ENCODE data around the gene SORCS2. TPM values are rescaled to one million over a fixed set of nuclear protein-coding genes. Genes with fewer than 3 reads are reported as not detected.

Gene SORCS2
- total and polyA plus RNA-seq, 2 of the 8 experiments (the other 6 are each of a cell fraction or from before 2014, with no cell fraction given): 0.36 to 1.8 TPM

DNA sequence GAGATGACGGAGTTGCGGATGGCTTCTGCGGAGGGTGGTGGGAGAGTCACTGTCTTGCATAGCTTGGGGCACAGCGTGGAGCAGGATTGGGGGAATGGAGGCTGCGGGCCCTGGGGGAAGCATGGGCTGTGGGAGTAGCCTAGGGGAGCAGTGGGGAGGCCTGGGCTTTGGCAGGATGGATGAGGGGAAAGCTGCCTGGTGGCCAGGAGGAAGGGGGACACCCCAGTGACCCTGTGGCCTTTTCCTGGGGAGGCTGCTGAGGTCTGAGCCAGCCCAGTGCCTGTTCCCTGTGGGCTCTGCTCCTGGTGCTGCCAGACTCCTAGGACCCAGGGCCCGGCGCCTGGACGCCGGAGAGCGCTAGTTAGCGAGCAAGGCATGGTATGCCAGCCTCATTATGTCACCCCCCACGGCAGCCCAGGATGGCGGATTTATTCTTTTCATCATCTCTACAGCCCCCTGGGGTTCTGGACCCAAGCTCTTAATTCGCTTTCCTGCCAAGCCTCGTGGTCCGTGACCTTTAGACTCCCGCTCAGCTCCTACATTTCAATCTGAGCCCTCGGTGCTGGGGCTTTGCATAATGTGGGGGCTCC lies 39.8 kb downstream of the SORCS2 start:
- no peak overlapping the region for H2AK5ac ChIP-seq (ENCODE audit: low read depth, low read length)
- H3K27ac ChIP-seq (ENCODE audit: low read depth, low read length): no peak overlapping the region
- no peak overlapping the region for H2BK120ac ChIP-seq (replicated peaks; ENCODE audit: low read depth, low read length)
- no peaks in the 10 kb centered on the region for H4K20me1 ChIP-seq (replicated peaks in 1 of 2; ENCODE audit: control insufficient read depth in 1 of 2, insufficient read depth in 2 of 2, low read length in 2 of 2)
- no peaks in the 10 kb centered on the region for H3K79me2 ChIP-seq (ENCODE audit: control insufficient read depth in 1 of 2, insufficient read depth in 2 of 2, low read length in 2 of 2)
- 98% methylated on average over 17 of the region's 18 CpGs; no CpG with 5 or more reads in 1 of the 2 experiments for WGBS, 2 experiments (ENCODE audit: extremely low coverage in 1 of 2, insufficient coverage in 1 of 2, insufficient read length in 1 of 2, insufficient replicate concordance in 2 of 2, low coverage in 1 of 2, low lambda C conversion rate in 2 of 2, missing lambda C conversion rate in 1 of 2)
- H4K5ac ChIP-seq (ENCODE audit: insufficient read length, low read depth, low read length): no peak overlapping the region
- H3K27me3 ChIP-seq (replicated peaks in 1 of 4; ENCODE audit: control insufficient read depth in 3 of 4, extremely low read depth in 1 of 4, insufficient read depth in 3 of 4, low read length in 3 of 4): no peaks in the 10 kb centered on the region
- no peak overlapping the region for H3K9ac ChIP-seq (replicated peaks in 1 of 4; ENCODE audit: extremely low read depth in 1 of 4, low read depth in 3 of 4, low read length in 3 of 4)
- H2BK15ac ChIP-seq (ENCODE audit: low read length): no peak overlapping the region
- H3K79me1 ChIP-seq (ENCODE audit: low read depth, low read length): no peaks in the 10 kb centered on the region
- H3K14ac ChIP-seq (ENCODE audit: insufficient read length): no peak overlapping the region
- H2BK20ac ChIP-seq (ENCODE audit: low read length): no peak overlapping the region
- DNase-seq (ENCODE audit: low read depth in 1 of 2, low spot score in 2 of 2) (no peak), FAIRE-seq (no peak)
- no peak overlapping the region; the same call in 1 of the 2 replicates for H4K8ac ChIP-seq (ENCODE audit: extremely low read depth, insufficient read depth, low read length)
- CTCF ChIA-PET (ENCODE audit: partially characterized antibody): interaction anchor here (0.9 to 1.1 kb wide), 3 partner anchors 10 to 104 kb away, joined by 3 to 6 read pairs (median 4); no protein-coding TSS in a partner anchor
- H2AFZ ChIP-seq (ENCODE audit: low read length): no peak overlapping the region
- H2BK12ac ChIP-seq (ENCODE audit: low read depth, low read length): no peak overlapping the region
- no peaks in the 10 kb centered on the region for H3K4me1 ChIP-seq (replicated peaks in 1 of 4; ENCODE audit: control insufficient read depth in 3 of 4, insufficient read depth in 4 of 4, low read length in 3 of 4)
- POLR2A ChIA-PET (ENCODE audit: partially characterized antibody): no interaction called here
- no peak overlapping the region for H4K91ac ChIP-seq (replicated peaks; ENCODE audit: insufficient read length, low read length)
- H3K23ac ChIP-seq (ENCODE audit: insufficient read length): no peak overlapping the region
- H3K56ac ChIP-seq (replicated peaks; ENCODE audit: insufficient read length, low read depth, low read length): no peak overlapping the region
- H3K4me3 ChIP-seq (ENCODE audit: extremely low read depth in 1 of 4, insufficient read depth in 2 of 4, low read depth in 3 of 4, low read length in 4 of 4): no peak overlapping the region
- no peak overlapping the region; the same call in 1 of the 2 replicates for H3K18ac ChIP-seq (ENCODE audit: extremely low read depth, low read length)
- no peaks in the 10 kb centered on the region for H3K36me3 ChIP-seq (ENCODE audit: control insufficient read depth in 2 of 4, insufficient read depth in 4 of 4, low read length in 3 of 4)
- H3K23me2 ChIP-seq (ENCODE audit: low read depth, low read length): no peaks in the 10 kb centered on the region
- no peak overlapping the region for H3K4ac ChIP-seq (replicated peaks; ENCODE audit: insufficient read length, low read depth, low read length)
- no peak overlapping the region for H2BK5ac ChIP-seq (ENCODE audit: low read depth, low read length)
- no peak overlapping the region for H3K4me2 ChIP-seq (ENCODE audit: insufficient read depth in 1 of 2, low read depth in 2 of 2, low read length in 2 of 2)
- H3K9me3 ChIP-seq (ENCODE audit: insufficient read depth in 2 of 2, low read depth in 1 of 2, low read length in 1 of 2): peaks cover 0 to 3% of the 10 kb centered on the region in 2 experiments; a peak in 1 of 4 replicates
- TF ChIP-seq POLR2AphosphoS5 (IDR thresholded peaks at IDR 0.05; ENCODE audit: low read depth, low read length) (no peak), SIX5 (IDR thresholded peaks at IDR 0.05; ENCODE audit: low read depth, low read length) (no peak), POU5F1 (IDR thresholded peaks at IDR 0.05; ENCODE audit: low read depth, low read length) (no peak), SP2 (IDR thresholded peaks at IDR 0.05; ENCODE audit: low read length) (no peak), POLR2A (IDR thresholded peaks at IDR 0.05; ENCODE audit: control extremely low read depth in 1 of 2, low read depth in 2 of 2, low read length in 2 of 2) (no peak), PHF8 (conservative IDR thresholded peaks at IDR 0.05; ENCODE audit: low read depth, low read length) (no peak), CHD1 (IDR thresholded peaks at IDR 0.05; ENCODE audit: low read depth, low read length) (no peak), RNF2 (IDR thresholded peaks at IDR 0.05; ENCODE audit: borderline replicate concordance, low read depth, low read length, missing control alignments, poor library complexity, severe bottlenecking) (no peak), JUN (IDR thresholded peaks at IDR 0.05; ENCODE audit: low read depth, low read length) (no peak), CEBPB (IDR thresholded peaks at IDR 0.05; ENCODE audit: low read depth, low read length) (no peak), GTF2F1 (IDR thresholded peaks at IDR 0.05; ENCODE audit: borderline replicate concordance, low read depth, low read length) (no peak), RAD21 (IDR thresholded peaks at IDR 0.05 in 1 of 2, conservative IDR thresholded peaks at IDR 0.05 in 1 of 2; ENCODE audit: low read depth in 2 of 2, low read length in 2 of 2) (no peak), EP300 (IDR thresholded peaks at IDR 0.05; ENCODE audit: borderline replicate concordance in 1 of 2, low read depth in 2 of 2, low read length in 2 of 2) (no peak)
- TF ChIP-seq, protein P1, sequence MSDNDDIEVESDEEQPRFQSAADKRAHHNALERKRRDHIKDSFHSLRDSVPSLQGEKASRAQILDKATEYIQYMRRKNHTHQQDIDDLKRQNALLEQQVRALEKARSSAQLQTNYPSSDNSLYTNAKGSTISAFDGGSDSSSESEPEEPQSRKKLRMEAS (IDR thresholded peaks at IDR 0.05): no peak
